ENCODE data around the gene TUNAR.

DNA sequence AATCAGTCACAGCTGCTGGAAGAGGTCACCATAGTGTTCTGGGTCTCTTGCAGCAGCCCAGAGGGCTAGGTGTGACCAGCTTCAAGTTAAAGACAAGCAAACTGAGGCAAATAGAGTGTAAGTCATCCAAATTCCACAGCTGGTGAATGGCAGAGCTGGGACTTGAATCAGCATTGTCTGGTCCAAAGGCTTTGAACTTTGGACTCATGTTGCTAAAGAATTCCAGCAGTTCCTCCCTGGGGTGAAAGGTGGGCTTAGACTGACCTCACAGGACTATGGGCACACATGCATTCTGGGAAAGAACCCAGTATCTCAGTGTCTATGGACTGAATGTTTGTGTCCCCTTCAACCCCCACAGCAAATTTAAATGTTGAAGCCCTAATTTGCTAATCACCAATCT, 54.8 kb downstream of the TUNAR start:
- TF ChIP-seq, protein P1, sequence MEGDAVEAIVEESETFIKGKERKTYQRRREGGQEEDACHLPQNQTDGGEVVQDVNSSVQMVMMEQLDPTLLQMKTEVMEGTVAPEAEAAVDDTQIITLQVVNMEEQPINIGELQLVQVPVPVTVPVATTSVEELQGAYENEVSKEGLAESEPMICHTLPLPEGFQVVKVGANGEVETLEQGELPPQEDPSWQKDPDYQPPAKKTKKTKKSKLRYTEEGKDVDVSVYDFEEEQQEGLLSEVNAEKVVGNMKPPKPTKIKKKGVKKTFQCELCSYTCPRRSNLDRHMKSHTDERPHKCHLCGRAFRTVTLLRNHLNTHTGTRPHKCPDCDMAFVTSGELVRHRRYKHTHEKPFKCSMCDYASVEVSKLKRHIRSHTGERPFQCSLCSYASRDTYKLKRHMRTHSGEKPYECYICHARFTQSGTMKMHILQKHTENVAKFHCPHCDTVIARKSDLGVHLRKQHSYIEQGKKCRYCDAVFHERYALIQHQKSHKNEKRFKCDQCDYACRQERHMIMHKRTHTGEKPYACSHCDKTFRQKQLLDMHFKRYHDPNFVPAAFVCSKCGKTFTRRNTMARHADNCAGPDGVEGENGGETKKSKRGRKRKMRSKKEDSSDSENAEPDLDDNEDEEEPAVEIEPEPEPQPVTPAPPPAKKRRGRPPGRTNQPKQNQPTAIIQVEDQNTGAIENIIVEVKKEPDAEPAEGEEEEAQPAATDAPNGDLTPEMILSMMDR (conservative IDR thresholded peaks at IDR 0.05), result no peak
- TF ChIP-seq EZH2 (IDR thresholded peaks at IDR 0.05; ENCODE audit: low read depth), result no peak

Measured in PC-9 (cell line).